H1 (cell line): Measurements from ENCODE around the gene RTL3. TPM values are rescaled to one million over a fixed set of nuclear protein-coding genes. Genes with fewer than 3 reads are reported as not detected.

Experiments used
- CTCF ChIA-PET: fragments of 300-600 bp; sonication (Branson Sonifier 250); formaldehyde crosslinking; loops from one replicate; lab custom pipeline; 2021; ENCODE audit not compliant: partially characterized antibody; lab: Charles Lee
- POLR2A ChIA-PET: fragments of 300-600 bp; sonication (Branson Sonifier 250); formaldehyde crosslinking; loops from one replicate; lab custom pipeline; 2021; ENCODE audit warnings: inconsistent platforms; ENCODE audit not compliant: partially characterized antibody; lab: Charles Lee
- DNase-seq, 2 experiments: peaks; one replicate each; pipeline versions ENCODE4 v3.0.0 to v3.0.0-alpha.2; 2010 to 2022; ENCODE audit warnings: low spot score in 2 of 2, low read depth in 1 of 2, mixed read lengths in 1 of 2
- FAIRE-seq: peaks from 2 replicates; lab custom pipeline; 2011; peaks lifted over from hg19 to GRCh38; lab: Jason Lieb, UNC
- H2AFZ ChIP-seq: 2 replicates; pipeline ENCODE4 v1.8.1; 2012; ENCODE audit warnings: low read length, inconsistent platforms
- H2AK5ac ChIP-seq: 2 replicates; pipeline ENCODE4 v1.6.1; 2013; ENCODE audit warnings: low read depth, low read length
- H2BK120ac ChIP-seq: replicated peaks from 2 replicates; pipeline ENCODE3; 2013; ENCODE audit warnings: low read depth, low read length, inconsistent platforms
- H2BK12ac ChIP-seq: 2 replicates; pipeline ENCODE4 v1.6.1; 2013; ENCODE audit warnings: low read depth, low read length
- H2BK15ac ChIP-seq: 2 replicates; pipeline ENCODE4 v1.6.1; 2013; ENCODE audit warnings: low read length
- H2BK20ac ChIP-seq: 2 replicates; pipeline ENCODE4 v1.6.1; 2013; ENCODE audit warnings: low read length
- H2BK5ac ChIP-seq: 2 replicates; pipeline ENCODE4 v1.6.1; 2013; ENCODE audit warnings: low read depth, low read length
- H3K14ac ChIP-seq: 2 replicates; pipeline ENCODE4 v1.6.1; 2013; ENCODE audit warnings: inconsistent platforms; ENCODE audit not compliant: insufficient read length
- H3K18ac ChIP-seq: 2 replicates; pipeline ENCODE4 v1.6.1; 2013; ENCODE audit warnings: low read length; ENCODE audit errors: extremely low read depth
- H3K23ac ChIP-seq: 2 replicates; pipeline ENCODE4 v1.6.1; 2013; ENCODE audit warnings: inconsistent platforms; ENCODE audit not compliant: insufficient read length
- H3K23me2 ChIP-seq: 2 replicates; pipeline ENCODE4 v1.6.1; 2013; ENCODE audit warnings: low read depth, low read length
- H3K27ac ChIP-seq: 2 replicates; pipeline ENCODE4 v1.6.1; 2011; ENCODE audit warnings: low read depth, low read length, inconsistent platforms
- H3K27me3 ChIP-seq, 4 experiments: replicated peaks in 1 of 4; 1 replicate in 1 of 4; 2 replicates in 3 of 4; pipeline versions ENCODE4 v1.6.1 to v1.8.1; 2011 to 2013; ENCODE audit warnings: low read length in 3 of 4, mild to moderate bottlenecking in 3 of 4, inconsistent platforms in 2 of 4, mixed read lengths in 2 of 4, moderate library complexity in 1 of 4; ENCODE audit not compliant: control insufficient read depth in 3 of 4, insufficient read depth in 3 of 4; ENCODE audit errors: extremely low read depth in 1 of 4
- H3K36me3 ChIP-seq, 4 experiments: 2 replicates each; pipeline versions ENCODE4 v1.6.1 to v1.8.1; 2011 to 2013; ENCODE audit warnings: mild to moderate bottlenecking in 4 of 4, low read length in 3 of 4, moderate library complexity in 2 of 4, control low read depth in 1 of 4, inconsistent platforms in 1 of 4; ENCODE audit not compliant: insufficient read depth in 4 of 4, control insufficient read depth in 2 of 4
- H3K4ac ChIP-seq: replicated peaks from 2 replicates; pipeline ENCODE3; 2013; ENCODE audit warnings: low read length, low read depth, mixed read lengths, inconsistent platforms; ENCODE audit not compliant: insufficient read length
- H3K4me1 ChIP-seq, 4 experiments: replicated peaks in 1 of 4; 1 replicate in 1 of 4; 2 replicates in 3 of 4; pipeline versions ENCODE4 v1.6.1 to v1.8.1; 2011 to 2013; ENCODE audit warnings: low read length in 3 of 4, inconsistent platforms in 2 of 4, mixed read lengths in 1 of 4; ENCODE audit not compliant: insufficient read depth in 4 of 4, control insufficient read depth in 3 of 4
- H3K4me2 ChIP-seq, 2 experiments: 2 replicates each; pipeline versions ENCODE4 v1.6.1 to v1.8.1; 2011 to 2013; ENCODE audit warnings: low read depth in 2 of 2, low read length in 2 of 2, control low read depth in 1 of 2, inconsistent platforms in 1 of 2, mild to moderate bottlenecking in 1 of 2; ENCODE audit not compliant: insufficient read depth in 1 of 2
- H3K4me3 ChIP-seq, 4 experiments: fragments of 200-600, 300-600 bp in 1 of 4; sonication (generic), shearing (Covaris generic), sonication (Bioruptor Twin) in 1 of 4; 2 replicates each; pipeline versions ENCODE4 v1.5.1 to v1.8.1; 2011 to 2016; ENCODE audit warnings: low read length in 4 of 4, low read depth in 3 of 4, control low read depth in 2 of 4, inconsistent platforms in 2 of 4, mild to moderate bottlenecking in 2 of 4, mixed read lengths in 1 of 4, moderate library complexity in 1 of 4; ENCODE audit not compliant: insufficient read depth in 2 of 4; ENCODE audit errors: extremely low read depth in 1 of 4
- H3K56ac ChIP-seq: replicated peaks from 2 replicates; pipeline ENCODE3; 2013; ENCODE audit warnings: low read depth, mild to moderate bottlenecking, mixed read lengths, low read length, inconsistent platforms; ENCODE audit not compliant: insufficient read length
- H3K79me1 ChIP-seq: 2 replicates; pipeline ENCODE4 v1.6.1; 2013; ENCODE audit warnings: low read depth, low read length, control low read depth
- H3K79me2 ChIP-seq, 2 experiments: 2 replicates each; pipeline versions ENCODE4 v1.6.1 to v1.8.1; 2012 to 2013; ENCODE audit warnings: low read length in 2 of 2, mild to moderate bottlenecking in 2 of 2, inconsistent platforms in 1 of 2; ENCODE audit not compliant: insufficient read depth in 2 of 2, control insufficient read depth in 1 of 2
- H3K9ac ChIP-seq, 4 experiments: replicated peaks in 1 of 4; 1 replicate in 1 of 4; 2 replicates in 3 of 4; pipeline versions ENCODE4 v1.6.1 to v1.8.1; 2011 to 2013; ENCODE audit warnings: low read depth in 3 of 4, low read length in 3 of 4, control low read depth in 2 of 4, mild to moderate bottlenecking in 2 of 4, moderate library complexity in 2 of 4, inconsistent platforms in 1 of 4; ENCODE audit errors: extremely low read depth in 1 of 4
- H3K9me3 ChIP-seq, 2 experiments: 2 replicates each; pipeline versions ENCODE4 v1.6.1 to v1.8.1; 2012 to 2013; ENCODE audit warnings: mild to moderate bottlenecking in 2 of 2, moderate library complexity in 2 of 2, control low read depth in 1 of 2, inconsistent platforms in 1 of 2, low read depth in 1 of 2, low read length in 1 of 2, mixed read lengths in 1 of 2; ENCODE audit not compliant: insufficient read depth in 2 of 2
- H4K20me1 ChIP-seq, 2 experiments: replicated peaks in 1 of 2; 2 replicates each; pipeline versions ENCODE3 to v1.8.1; 2011 to 2013; ENCODE audit warnings: inconsistent platforms in 2 of 2, low read length in 2 of 2, mild to moderate bottlenecking in 1 of 2; ENCODE audit not compliant: insufficient read depth in 2 of 2, control insufficient read depth in 1 of 2
- H4K5ac ChIP-seq: 2 replicates; pipeline ENCODE4 v1.6.1; 2013; ENCODE audit warnings: low read length, low read depth, mixed read lengths, inconsistent platforms; ENCODE audit not compliant: insufficient read length
- H4K8ac ChIP-seq: 2 replicates; pipeline ENCODE4 v1.8.0; 2013; ENCODE audit warnings: mild to moderate bottlenecking, moderate library complexity, low read length, inconsistent platforms; ENCODE audit not compliant: insufficient read depth; ENCODE audit errors: extremely low read depth
- H4K91ac ChIP-seq: replicated peaks from 2 replicates; pipeline ENCODE3; 2013; ENCODE audit warnings: low read length, mixed read lengths, inconsistent platforms; ENCODE audit not compliant: insufficient read length
- TAF7 ChIP-seq: optimal IDR thresholded peaks from 2 replicates; pipeline ENCODE3; 2011; ENCODE audit warnings: low read depth, mild to moderate bottlenecking, inconsistent platforms, low read length, moderate library complexity, borderline replicate concordance
- WGBS, 2 experiments: shearing (Covaris generic) in 1 of 2; methylation state at CpG; one replicate each; pipeline versions ENCODE4 v1.1.6 to v1.1.7; 2013 to 2015; ENCODE audit warnings: low lambda C conversion rate in 2 of 2, mixed read lengths in 2 of 2, inconsistent platforms in 1 of 2, low coverage in 1 of 2, missing lambda C conversion rate in 1 of 2; ENCODE audit not compliant: insufficient replicate concordance in 2 of 2, insufficient coverage in 1 of 2, insufficient read length in 1 of 2; ENCODE audit errors: extremely low coverage in 1 of 2, missing lambda C conversion rate in 1 of 2; 5-methylcytosine and 5-hydroxymethylcytosine counted together
- polyA plus RNA-seq, 7 experiments: library from polyadenylated mRNA; depleted of rRNA in 3 of 7; stranded (reverse) in 5 of 7; unstranded in 2 of 7; fragments of >200 nt in 5 of 7; fragments of 200-250 nt in 2 of 7; gene quantifications; 1 replicate in 5 of 7; 2 replicates in 1 of 7; 4 replicates in 1 of 7; pipeline versions ENCODE4 v1.2.1 to v1.2.3, GENCODE V29; 2011 to 2013; ENCODE audit warnings: missing spikeins in 2 of 7, mixed read lengths in 2 of 7
- total RNA-seq: library from RNA; stranded (reverse); fragmentation: NEBNext Ultra II Directional; extraction: Animal tissue kit (Norgen Biotek cat#: 25700); gene quantifications from 2 replicates; pipeline ENCODE4 v1.2.1, GENCODE V29; 2021

Gene RTL3
- total and polyA plus RNA-seq, 2 of the 8 experiments (the other 6 are each of a cell fraction or from before 2014, with no cell fraction given) = not detected

DNA sequence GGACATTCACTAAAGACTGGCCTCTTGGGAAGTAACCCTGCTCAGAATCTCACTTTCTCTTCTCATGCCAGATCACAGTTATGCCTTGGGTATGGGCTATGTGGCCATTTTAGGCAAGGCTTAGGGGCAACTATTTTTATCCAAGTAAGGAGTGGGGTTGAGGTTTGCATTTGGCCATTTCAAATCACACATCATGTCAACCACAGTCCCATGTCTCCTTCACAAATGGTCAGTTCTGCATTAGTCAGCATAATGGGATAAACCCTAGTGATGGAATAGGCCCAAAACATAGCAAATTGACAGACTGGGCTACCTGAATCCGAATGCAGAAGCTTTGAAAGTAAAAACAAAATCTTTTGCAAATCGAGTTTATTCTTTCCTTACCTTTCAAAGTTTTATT lies 827 bp upstream of the RTL3 start:
- Histone ChIP-seq H4K8ac (no peak overlapping the region), H3K4ac (no peak overlapping the region)
- FAIRE-seq = no peak
- no peak for TF ChIP-seq TAF7

More for the DNA sequence above, 827 bp upstream of the RTL3 start:
- H2BK120ac ChIP-seq = no peak overlapping the region
- no peak overlapping the region for H4K5ac ChIP-seq
- H2BK20ac ChIP-seq = no peak overlapping the region
- H3K79me1 ChIP-seq = no peaks in the 10 kb centered on the region
- H3K23me2 ChIP-seq = no peaks in the 10 kb centered on the region
- no peak overlapping the region for H3K27ac ChIP-seq
- H3K9me3 ChIP-seq = no peaks in the 10 kb centered on the region
- ChIA-PET CTCF (no interaction called here), POLR2A (no interaction called here)
- H3K36me3 ChIP-seq = no peaks in the 10 kb centered on the region
- no peak overlapping the region for H2BK15ac ChIP-seq
- no peak overlapping the region for H3K4me3 ChIP-seq
- H3K9ac ChIP-seq = no peak overlapping the region
- no peak overlapping the region for H3K18ac ChIP-seq
- H2AK5ac ChIP-seq = no peak overlapping the region
- no peaks in the 10 kb centered on the region for H3K4me1 ChIP-seq
- no peak overlapping the region for H3K23ac ChIP-seq
- H3K79me2 ChIP-seq = no peaks in the 10 kb centered on the region
- H3K4me2 ChIP-seq = no peak overlapping the region
- H3K27me3 ChIP-seq = no peaks in the 10 kb centered on the region
- H2BK12ac ChIP-seq = no peak overlapping the region
- no peak overlapping the region for H2AFZ ChIP-seq
- no peak overlapping the region for H3K56ac ChIP-seq
- no peak overlapping the region for H3K14ac ChIP-seq
- no peaks in the 10 kb centered on the region for H4K20me1 ChIP-seq
- 81% methylated on average over 2 of the region's 2 CpGs; no CpG with 5 or more reads in 1 of the 2 experiments for WGBS, 2 experiments
- no peak overlapping the region for H2BK5ac ChIP-seq
- DNase-seq = no peak
- H4K91ac ChIP-seq = no peak overlapping the region
